HCT116 (cell line): ENCODE data around the gene NRBF2. TPM values are rescaled to one million over a fixed set of nuclear protein-coding genes. Genes with fewer than 3 reads are reported as not detected.
"Not testable (repeated sequence)": the region's sequence is repeated elsewhere in the genome, so short reads cannot be mapped to it uniquely, and the experiment has no call there.

Source experiments
- ATAC-seq: fragments of 200-7000 bp; cut with Tn5 transposase; 2 replicates; pipeline ENCODE4 v1.9.1; 2020; ENCODE audit warnings: mild to moderate bottlenecking, moderate library complexity
- BruUV-seq: library from RNA; stranded (reverse); fragments of 400-500 nt; replicated peaks from 2 replicates; lab custom pipeline; 2021; lab: Mats Ljungman, UMichigan
- CTCF ChIA-PET: fragments of 300-600 bp; sonication (Branson Sonifier 250); formaldehyde crosslinking; loops from one replicate; lab custom pipeline; 2021; ENCODE audit warnings: antibody characterized with exemption; lab: Charles Lee
- POLR2A ChIA-PET: fragments of 300-600, 350-600 bp; sonication (Branson Sonifier 250); formaldehyde crosslinking; loops from one replicate; lab custom pipeline; 2021; ENCODE audit warnings: antibody characterized with exemption; lab: Charles Lee
- RAD21 ChIA-PET, 2 experiments: fragments of 300-600 bp; sonication (Branson Sonifier 250); formaldehyde crosslinking; loops; one replicate each; lab custom pipeline; 2023; ENCODE audit warnings: low total read pairs in 2 of 2; ENCODE audit not compliant: uncharacterized antibody in 2 of 2, unreplicated experiment in 2 of 2, low non-redundant PET in 1 of 2; lab: Charles Lee
- DNase-seq: peaks from one replicate; pipeline ENCODE4 v3.0.0-alpha.2; 2010; ENCODE audit warnings: low read depth, low spot score
- H2AFZ ChIP-seq: fragments of 200-600 bp; shearing (Covaris generic), sonication (generic); 2 replicates; pipeline ENCODE4 v1.6.1; 2017; ENCODE audit warnings: low read depth, mixed run types, mixed read lengths, antibody characterized with exemption, low read length; ENCODE audit not compliant: poor library complexity, severe bottlenecking
- H3K27ac ChIP-seq: 2 replicates; pipeline ENCODE4 v1.5.1; 2012; ENCODE audit warnings: low read depth, low read length
- H3K27me3 ChIP-seq: fragments of 200-600 bp; sonication (generic); 2 replicates; pipeline ENCODE4 v1.6.1; 2016; ENCODE audit warnings: mixed run types, low read length, mixed read lengths; ENCODE audit not compliant: insufficient read depth
- H3K36me3 ChIP-seq, 2 experiments: fragments of 200-500 bp in 1 of 2; fragments of 200-600 bp in 1 of 2; sonication (Bioruptor generic) in 1 of 2; sonication (generic) in 1 of 2; 2 replicates each; pipeline versions ENCODE4 v1.5.1 to v1.6.1; 2014 to 2016; ENCODE audit warnings: low read length in 2 of 2, inconsistent platforms in 1 of 2, mixed read lengths in 1 of 2, mixed run types in 1 of 2; ENCODE audit not compliant: insufficient read depth in 2 of 2, control insufficient read depth in 1 of 2
- H3K4me1 ChIP-seq, 2 experiments: fragments of 200-600 bp in 1 of 2; sonication (generic) in 1 of 2; 2 replicates each; pipeline versions ENCODE4 v1.5.1 to v1.6.1; 2012 to 2017; ENCODE audit warnings: low read length in 2 of 2, inconsistent platforms in 1 of 2, mild to moderate bottlenecking in 1 of 2, mixed read lengths in 1 of 2, mixed run types in 1 of 2, moderate library complexity in 1 of 2; ENCODE audit not compliant: insufficient read depth in 2 of 2, control insufficient read depth in 1 of 2
- H3K4me2 ChIP-seq: fragments of 200-600 bp; sonication (generic); 2 replicates; pipeline ENCODE4 v1.6.1; 2017; ENCODE audit warnings: mixed run types, low read length, mixed read lengths
- H3K4me3 ChIP-seq, 2 experiments: fragments of 200-600 bp in 1 of 2; sonication (generic) in 1 of 2; replicated peaks in 1 of 2; 2 replicates each; pipeline ENCODE4 v1.5.1; 2011 to 2016; ENCODE audit warnings: low read length in 2 of 2, control low read depth in 1 of 2, low read depth in 1 of 2, mild to moderate bottlenecking in 1 of 2, mixed read lengths in 1 of 2, mixed run types in 1 of 2
- H3K79me2 ChIP-seq: fragments of 200-600 bp; sonication (generic); 2 replicates; pipeline ENCODE4 v1.6.1; 2017; ENCODE audit warnings: mild to moderate bottlenecking, mixed run types, low read length, moderate library complexity, mixed read lengths; ENCODE audit not compliant: insufficient read depth
- H3K9ac ChIP-seq: fragments of 200-600 bp; sonication (generic); 2 replicates; pipeline ENCODE4 v1.6.1; 2016; ENCODE audit warnings: low read length, mixed read lengths
- H3K9me2 ChIP-seq: fragments of 200-600 bp; sonication (generic), shearing (Covaris generic); 2 replicates; pipeline ENCODE4 v1.6.1; 2017; ENCODE audit warnings: mixed run types, mild to moderate bottlenecking, moderate library complexity; ENCODE audit not compliant: insufficient read depth
- H3K9me3 ChIP-seq, 2 experiments: fragments of 200-500 bp in 1 of 2; fragments of 200-600 bp in 1 of 2; sonication (Bioruptor generic) in 1 of 2; sonication (generic) in 1 of 2; 2 replicates each; pipeline ENCODE4 v1.6.1; 2014 to 2017; ENCODE audit warnings: low read length in 2 of 2, mixed read lengths in 2 of 2, inconsistent platforms in 1 of 2, low read depth in 1 of 2, mild to moderate bottlenecking in 1 of 2, mixed run types in 1 of 2, moderate library complexity in 1 of 2; ENCODE audit not compliant: control insufficient read depth in 1 of 2, insufficient read depth in 1 of 2
- H4K20me1 ChIP-seq: fragments of 200-600 bp; sonication (generic), shearing (Covaris generic); 2 replicates; pipeline ENCODE4 v1.6.1; 2017; ENCODE audit warnings: mixed run types, mild to moderate bottlenecking, moderate library complexity; ENCODE audit not compliant: insufficient read depth
- EZH2phosphoT487 ChIP-seq: fragments of 200-600 bp; IDR thresholded peaks from 2 replicates; pipeline ENCODE4 v1.6.1; 2018; ENCODE audit warnings: antibody characterized with exemption, borderline replicate concordance
- intact Hi-C: fragments of 100-400 bp; cut with micrococcal nuclease; formaldehyde crosslinking; loops from 2 replicates; pipeline ENCODE4 v1.10.0; 2022
- total RNA-seq: library from RNA; stranded (reverse); gene quantifications from one replicate; pipeline ENCODE4 v1.2.1, GENCODE V29; 2021; ENCODE audit not compliant: unreplicated experiment

Gene NRBF2
- total RNA-seq, 1 experiment from 2014 or later: 20.2 TPM

GRCh38 chr10:63099734-63100133, 33.4 kb upstream of the NRBF2 start:
- intact Hi-C loops: no loop called here
- CTCF ChIA-PET: no interaction called here

GRCh38 chr10:63101091-63101490, 32.0 kb upstream of the NRBF2 start:
- H3K79me2 ChIP-seq, H4K20me1 ChIP-seq, BruUV-seq, H3K9me2 ChIP-seq, POLR2A ChIA-PET, H2AFZ ChIP-seq, H3K4me3 ChIP-seq, H3K4me1 ChIP-seq, H3K27me3 ChIP-seq, CTCF ChIA-PET, ATAC-seq, H3K36me3 ChIP-seq, H3K9me3 ChIP-seq, H3K27ac ChIP-seq, H3K4me2 ChIP-seq, H3K9ac ChIP-seq, RAD21 ChIA-PET, intact Hi-C loops: not testable (repeated sequence)
- peak; percentile 10 for DNase-seq

More at GRCh38 chr10:63099734-63100133, 33.4 kb upstream of the NRBF2 start:
- H3K79me2 ChIP-seq: no peaks in the 10 kb centered on the region
- POLR2A ChIA-PET: no interaction called here
- no peaks in the 10 kb centered on the region for H3K36me3 ChIP-seq
- no peak overlapping the region for H3K4me3 ChIP-seq
- ATAC-seq (no peak), DNase-seq (no peak)
- TF ChIP-seq EZH2phosphoT487: no peak
- no peaks in the 10 kb centered on the region for H4K20me1 ChIP-seq
- H3K4me2 ChIP-seq: no peak overlapping the region
- H3K27me3 ChIP-seq: no peaks in the 10 kb centered on the region
- BruUV-seq: no TSS peak
- no peak overlapping the region for H3K27ac ChIP-seq
- no peaks in the 10 kb centered on the region for H3K9me2 ChIP-seq
- peak overlapping the region; percentile 60 for H2AFZ ChIP-seq
- no peaks in the 10 kb centered on the region; a peak in 1 of 4 replicates for H3K4me1 ChIP-seq
- H3K9ac ChIP-seq: no peak overlapping the region
- no peaks in the 10 kb centered on the region for H3K9me3 ChIP-seq
- RAD21 ChIA-PET: no interaction called here

GRCh38 chr10:63102279-63102883, 30.7 kb upstream of the NRBF2 start:
- H3K4me1 ChIP-seq, H3K27me3 ChIP-seq, H4K20me1 ChIP-seq, H3K4me2 ChIP-seq, H3K79me2 ChIP-seq, CTCF ChIA-PET, H3K9me3 ChIP-seq, H3K9ac ChIP-seq, H3K4me3 ChIP-seq, BruUV-seq, POLR2A ChIA-PET, ATAC-seq, H3K36me3 ChIP-seq, H2AFZ ChIP-seq, intact Hi-C loops, H3K27ac ChIP-seq, RAD21 ChIA-PET, DNase-seq, H3K9me2 ChIP-seq: not testable (repeated sequence)

- DNase-seq, H3K4me3 ChIP-seq, H3K9ac ChIP-seq, intact Hi-C loops, POLR2A ChIA-PET, H2AFZ ChIP-seq, BruUV-seq, H3K79me2 ChIP-seq, H3K9me3 ChIP-seq, H3K4me2 ChIP-seq, H3K27ac ChIP-seq, H4K20me1 ChIP-seq, RAD21 ChIA-PET, ATAC-seq, H3K9me2 ChIP-seq, CTCF ChIA-PET, H3K36me3 ChIP-seq, H3K27me3 ChIP-seq, H3K4me1 ChIP-seq: not testable (repeated sequence)
Measured at GRCh38 chr10:63103178-63103577, 29.9 kb upstream of the NRBF2 start.
